Motor neuron (in vitro differentiated cells): ENCODE data around the gene TRAPPC14. TPM values are rescaled to one million over a fixed set of nuclear protein-coding genes. Genes with fewer than 3 reads are reported as not detected.
"Not testable (repeated sequence)": the region's sequence is repeated elsewhere in the genome, so short reads cannot be mapped to it uniquely, and the experiment has no call there.

ENCODE experiments used
- ATAC-seq, 8 experiments: fragments of 200-7000 bp; cut with Tn5 transposase; replicated peaks in 6 of 8; 2 replicates each; pipeline ENCODE4 v1.8.0; 2021; ENCODE audit warnings: mild to moderate bottlenecking in 8 of 8, moderate library complexity in 8 of 8
- H3K27ac ChIP-seq, 2 donors: fragments of 250-450 bp; sonication (Bioruptor Pico); 2 replicates each; pipeline ENCODE4 v1.9.0; 2021; ENCODE audit warnings: antibody characterized with exemption in 2 of 2, mild to moderate bottlenecking in 2 of 2, moderate library complexity in 1 of 2
- H3K4me1 ChIP-seq, 2 donors: fragments of 250-450 bp; sonication (Bioruptor Pico); replicated peaks in 1 of 2; 2 replicates each; pipeline ENCODE4 v1.6.1; 2021; ENCODE audit warnings: antibody characterized with exemption in 2 of 2, mild to moderate bottlenecking in 2 of 2, moderate library complexity in 1 of 2
- H3K4me3 ChIP-seq, 5 donors: fragments of 250-450 bp; sonication (Bioruptor Pico); 2 replicates each; pipeline ENCODE4 v1.9.0; 2021; ENCODE audit warnings: antibody characterized with exemption in 5 of 5, mild to moderate bottlenecking in 5 of 5, moderate library complexity in 4 of 5
- WGBS, 10 experiments: fragments of 450-650 bp; shearing (Covaris generic); methylation state at CpG; one replicate each; pipeline ENCODE4 v1.0.0; 2022; 5-methylcytosine and 5-hydroxymethylcytosine counted together
- in situ Hi-C, 9 experiments: fragments of 400-800 bp; cut with MboI; loops; one replicate each; pipeline ENCODE4 v1.15.0; 2021; ENCODE audit warnings: low sequenced_read_pairs in 9 of 9, low pct_unique_long_range_greater_than_20kb in 2 of 9; ENCODE audit not compliant: unreplicated experiment in 9 of 9
- total RNA-seq, 8 experiments: library from RNA; unstranded; fragments of 300-600 nt; gene quantifications; 2 replicates each; pipeline versions ENCODE4 v1.2.3 to v1.2.4, GENCODE V29; 2022

TRAPPC14 gene
- total RNA-seq, 8 experiments from 2014 or later: 9.5 to 24.7 (median 17.9) TPM

DNA sequence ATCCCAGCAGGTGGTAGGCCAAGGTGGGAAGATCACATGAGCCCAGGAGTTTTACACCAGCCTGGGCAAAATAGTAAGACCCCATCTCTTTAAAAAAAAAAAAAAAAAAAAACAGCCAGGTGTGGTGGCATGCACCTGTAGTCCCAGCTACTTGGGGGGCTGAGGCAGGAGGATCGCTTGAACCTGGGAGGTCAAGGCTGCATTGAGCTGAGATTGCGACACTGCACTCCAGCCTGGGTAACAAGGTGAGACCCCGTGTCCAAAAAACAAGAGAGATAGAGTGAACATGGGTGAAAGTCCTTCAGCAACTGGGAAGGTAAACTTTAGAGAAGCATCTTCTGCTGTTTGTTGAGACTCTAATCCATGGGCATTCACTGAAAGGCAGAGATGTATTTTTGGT, 16.1 kb downstream of the TRAPPC14 start:
- H3K4me1 ChIP-seq: no peaks in the 10 kb centered on the region
- no peak for ATAC-seq
- in situ Hi-C loops: loop anchor here in 1 of 9 experiments (10.0 kb wide), 1 partner anchor 72 kb away; the partner anchor contains the start of gene PVRIG
- 78 to 100% (median 90%) methylated on average over 1 of the region's 3 CpGs; no CpG with 5 or more reads in 6 of the 10 experiments for WGBS, 10 experiments
- H3K4me3 ChIP-seq: no peak overlapping the region
- H3K27ac ChIP-seq: no peak overlapping the region

DNA sequence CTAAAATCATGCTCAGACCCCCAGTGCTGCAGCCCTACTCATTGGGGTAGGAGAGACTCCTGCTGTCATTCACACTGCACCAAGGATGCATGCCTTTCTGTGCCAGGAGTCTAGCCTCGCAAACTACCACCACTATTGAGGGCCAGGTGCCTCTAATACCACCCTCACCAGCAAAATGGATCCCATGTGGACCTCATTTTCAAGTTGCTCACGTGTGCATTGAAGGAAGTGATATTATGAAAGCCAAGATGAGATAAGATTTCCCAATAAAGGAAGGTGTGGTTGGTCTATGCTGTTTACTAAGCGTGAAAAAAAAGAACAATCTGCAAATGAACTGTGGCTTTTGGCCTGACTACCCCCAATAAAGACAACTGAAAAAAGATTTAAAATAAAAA, 17.0 kb downstream of the TRAPPC14 start:
- no peak overlapping the region for H3K4me3 ChIP-seq

DNA sequence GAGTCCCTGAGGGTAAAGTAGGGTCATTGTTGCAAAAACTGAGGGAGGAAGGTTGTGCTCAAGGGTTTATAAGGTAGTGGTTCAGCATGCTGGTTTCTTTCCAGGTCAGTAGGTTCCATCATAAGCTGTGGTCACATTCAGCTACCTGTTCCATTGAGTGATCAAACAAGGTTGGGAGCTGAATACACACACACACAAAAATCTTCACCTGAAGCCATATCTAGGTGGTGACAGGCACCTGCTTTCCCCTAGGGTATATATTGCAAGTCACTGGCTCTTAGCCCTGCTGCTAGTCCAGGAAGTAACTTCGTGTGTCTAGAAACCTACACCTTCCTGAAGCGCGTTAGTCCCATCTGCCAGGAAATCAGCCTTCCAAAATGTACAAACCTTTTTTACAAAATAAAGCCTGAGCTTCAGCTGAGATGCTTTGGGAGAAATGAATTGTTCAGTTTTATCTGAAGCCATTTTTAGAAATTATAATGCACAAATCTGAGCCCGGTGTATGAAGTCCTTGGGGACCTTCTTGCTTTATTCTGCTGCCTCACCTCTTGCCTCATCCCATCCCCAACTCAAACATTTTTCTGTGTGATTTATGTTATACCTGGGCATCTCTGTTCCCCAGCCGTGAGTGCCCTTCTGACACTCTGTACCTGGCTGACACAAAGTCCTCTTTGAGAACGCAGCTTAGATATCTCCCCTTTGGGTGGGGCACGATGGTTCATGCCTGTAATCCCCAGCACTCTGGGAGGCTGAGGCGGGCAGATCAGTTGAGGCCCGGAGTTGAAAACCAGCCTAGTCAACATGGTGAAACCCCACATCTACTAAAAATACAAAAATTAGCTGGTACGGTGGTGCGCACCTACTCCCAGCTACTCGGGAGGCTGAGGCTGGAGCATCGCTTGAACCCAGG, 20.4 kb downstream of the TRAPPC14 start:
- Histone ChIP-seq H3K27ac (no peak overlapping the region), H3K4me3 (no peak overlapping the region), H3K4me1 (no peaks in the 10 kb centered on the region)
- in situ Hi-C loops: no loop called here
- no peak for ATAC-seq
- WGBS, 10 experiments: 68 to 90% (median 83%) methylated on average over 2 to 9 of the region's 13 CpGs

More for the DNA sequence above, 17.0 kb downstream of the TRAPPC14 start:
- Histone ChIP-seq H3K27ac (no peak overlapping the region), H3K4me1 (no peaks in the 10 kb centered on the region)
- 0 to 100% (median 76%) methylated on average over 1 to 3 of the region's 3 CpGs; no CpG with 5 or more reads in 2 of the 10 experiments for WGBS, 10 experiments
- in situ Hi-C loops: loop anchor here in 1 of 9 experiments (10.0 kb wide), 1 partner anchor 73 kb away; the partner anchor contains the start of gene PVRIG
- no peak for ATAC-seq

DNA sequence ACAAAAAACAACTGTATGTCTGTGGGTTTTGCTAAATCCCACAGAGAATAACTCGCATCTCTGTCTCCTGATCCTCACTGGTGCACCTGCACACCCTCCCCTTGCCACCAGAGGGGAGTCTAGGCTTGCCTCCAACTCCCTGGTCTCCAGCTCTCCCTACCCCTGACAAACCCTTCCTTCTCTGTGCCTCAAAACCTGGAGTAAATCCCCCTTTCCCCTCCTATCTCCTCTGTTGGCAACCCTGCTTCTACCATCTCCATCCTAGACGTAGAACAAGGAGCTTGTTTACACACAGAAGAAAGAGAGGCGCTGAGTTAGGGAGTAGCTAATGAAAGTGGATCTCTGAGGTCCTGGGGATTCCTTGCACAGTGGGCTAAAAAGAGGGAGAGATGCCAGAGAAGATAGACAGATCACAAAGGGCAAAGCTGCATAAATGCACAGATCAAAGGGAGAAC, 25.8 kb downstream of the TRAPPC14 start:
- no peak overlapping the region for H3K27ac ChIP-seq
- peaks cover 9 to 12% of the 10 kb centered on the region in 2 donors for H3K4me1 ChIP-seq
- in situ Hi-C loops: no loop called here
- H3K4me3 ChIP-seq: no peak overlapping the region
- WGBS, 10 experiments: 4 to 39% (median 22%) methylated on average over 2 to 3 of the region's 3 CpGs; no CpG with 5 or more reads in 4 of the 10 experiments
- ATAC-seq: peak; percentile 56 to 88 (median 72)

DNA sequence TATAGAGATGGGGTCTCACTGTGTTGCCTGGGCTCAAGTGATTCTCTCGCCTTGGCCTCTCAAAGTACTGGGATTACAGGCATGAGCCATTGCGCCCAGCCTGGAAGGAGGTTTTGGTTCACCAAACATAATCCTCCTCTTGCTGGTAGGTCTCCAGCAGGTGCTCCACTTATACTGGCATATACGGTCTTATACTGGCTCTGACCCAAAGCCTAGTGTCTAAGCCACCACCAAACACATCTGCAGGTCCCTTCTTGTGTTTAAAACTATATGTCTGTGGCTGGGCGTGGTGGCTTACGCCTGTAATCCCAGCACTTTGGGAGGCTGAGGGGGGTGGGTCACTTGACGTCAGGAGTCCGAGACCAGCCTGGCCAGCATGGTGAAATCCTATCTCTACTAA, 26.4 kb downstream of the TRAPPC14 start:
- Histone ChIP-seq H3K27ac (no peak overlapping the region), H3K4me1 (peaks cover 9 to 12% of the 10 kb centered on the region in 2 donors), H3K4me3 (no peak overlapping the region)
- no peak for ATAC-seq
- WGBS, 10 experiments: 0 to 93% (median 47%) methylated on average over 1 to 6 of the region's 7 CpGs; no CpG with 5 or more reads in 2 of the 10 experiments
- in situ Hi-C loops: no loop called here

DNA sequence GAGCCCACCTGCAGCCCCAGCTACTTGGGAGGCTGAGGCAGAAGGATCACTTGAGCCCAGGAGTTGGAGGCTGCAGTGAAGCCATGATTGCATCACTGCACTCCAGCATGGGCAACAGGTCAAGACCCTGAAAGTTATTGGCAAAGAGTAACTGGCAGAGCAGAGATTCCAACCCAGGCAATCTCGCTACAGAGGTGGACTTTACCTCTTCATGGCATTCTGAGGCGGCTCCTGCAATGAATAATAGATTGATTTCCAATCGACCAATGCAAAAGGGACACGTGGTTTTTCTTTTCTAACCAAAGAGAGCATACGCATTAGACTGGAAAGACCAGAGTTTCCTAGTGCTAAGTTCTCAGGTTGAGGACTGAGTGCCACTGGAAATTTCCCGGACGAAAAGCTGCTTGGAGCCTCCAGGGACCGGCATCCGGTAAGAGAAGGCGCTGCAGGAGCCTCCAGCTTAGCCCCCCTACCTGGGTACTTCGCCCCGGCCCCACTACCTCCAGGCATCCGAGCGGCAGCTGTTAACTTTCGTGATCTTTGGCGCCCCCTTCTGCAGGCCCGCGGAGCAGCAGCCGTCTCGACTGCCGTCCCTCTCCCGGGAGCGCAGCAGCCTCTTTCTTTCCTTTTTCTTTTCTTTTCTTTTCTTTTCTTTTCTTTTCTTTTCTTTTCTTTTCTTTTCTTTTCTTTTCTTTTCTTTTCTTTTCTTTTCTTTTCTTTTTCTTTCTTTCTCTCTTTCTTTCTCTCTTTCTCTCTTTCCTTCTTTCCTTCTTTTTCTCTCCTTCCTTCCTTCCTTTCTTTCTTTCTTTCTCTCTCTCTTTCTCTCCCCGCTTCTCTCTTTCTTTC, 27.7 kb downstream of the TRAPPC14 start:
- WGBS, 10 experiments: 7 to 19% (median 13%) methylated on average over 6 to 21 of the region's 24 CpGs; no CpG with 5 or more reads in 2 of the 10 experiments
- Histone ChIP-seq H3K4me3 (peak overlapping the region in 1 of 5 donors; percentile 7), H3K27ac (no peak overlapping the region), H3K4me1 (peaks cover 9 to 15% of the 10 kb centered on the region in 2 donors)
- ATAC-seq: peak in 2 of 8 experiments; percentile 4 to 7
- in situ Hi-C loops: no loop called here

DNA sequence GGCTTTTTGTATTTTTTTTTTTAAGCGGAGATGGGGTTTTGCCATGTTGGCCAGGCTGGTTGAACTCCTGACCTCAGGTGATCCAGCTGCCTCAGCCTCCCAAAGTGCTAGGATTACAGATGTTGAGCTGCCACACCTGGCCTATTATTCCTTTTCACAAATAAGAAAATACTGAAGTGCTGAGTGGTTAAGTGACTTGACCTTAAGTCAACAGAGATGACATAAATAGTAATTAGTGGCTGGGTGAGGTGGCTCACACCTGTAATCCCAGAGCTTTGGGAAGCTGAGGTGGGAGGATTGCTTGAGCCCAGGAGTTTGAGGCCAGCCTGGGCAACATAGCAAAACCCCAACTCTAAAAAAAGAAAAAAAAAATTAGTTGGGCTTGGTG, 28.3 kb downstream of the TRAPPC14 start:
- WGBS, 10 experiments: 100% methylated on average over 1 of the region's 1 CpG; no CpG with 5 or more reads in 6 of the 10 experiments
- ATAC-seq, in situ Hi-C loops, H3K27ac ChIP-seq, H3K4me3 ChIP-seq: not testable (repeated sequence)
- H3K4me1 ChIP-seq: peaks cover 9 to 15% of the 10 kb centered on the region in 2 donors

DNA sequence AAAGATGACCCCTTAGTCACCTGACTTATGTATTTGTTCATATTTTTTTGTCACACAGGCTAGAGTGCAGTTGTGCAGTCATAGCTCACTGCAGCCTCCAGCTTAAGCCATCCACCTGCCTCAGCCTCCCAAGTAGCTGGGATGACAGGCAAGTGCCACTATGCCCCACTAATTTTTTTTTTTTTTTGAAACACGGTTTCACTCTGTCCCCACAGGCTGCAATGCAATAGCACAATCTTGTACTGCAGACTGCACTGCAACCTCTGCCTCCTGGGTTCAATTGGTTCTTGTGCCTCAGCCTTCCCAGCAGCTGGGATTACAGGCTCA, 29.9 kb downstream of the TRAPPC14 start:
- no peak overlapping the region for H3K27ac ChIP-seq

DNA sequence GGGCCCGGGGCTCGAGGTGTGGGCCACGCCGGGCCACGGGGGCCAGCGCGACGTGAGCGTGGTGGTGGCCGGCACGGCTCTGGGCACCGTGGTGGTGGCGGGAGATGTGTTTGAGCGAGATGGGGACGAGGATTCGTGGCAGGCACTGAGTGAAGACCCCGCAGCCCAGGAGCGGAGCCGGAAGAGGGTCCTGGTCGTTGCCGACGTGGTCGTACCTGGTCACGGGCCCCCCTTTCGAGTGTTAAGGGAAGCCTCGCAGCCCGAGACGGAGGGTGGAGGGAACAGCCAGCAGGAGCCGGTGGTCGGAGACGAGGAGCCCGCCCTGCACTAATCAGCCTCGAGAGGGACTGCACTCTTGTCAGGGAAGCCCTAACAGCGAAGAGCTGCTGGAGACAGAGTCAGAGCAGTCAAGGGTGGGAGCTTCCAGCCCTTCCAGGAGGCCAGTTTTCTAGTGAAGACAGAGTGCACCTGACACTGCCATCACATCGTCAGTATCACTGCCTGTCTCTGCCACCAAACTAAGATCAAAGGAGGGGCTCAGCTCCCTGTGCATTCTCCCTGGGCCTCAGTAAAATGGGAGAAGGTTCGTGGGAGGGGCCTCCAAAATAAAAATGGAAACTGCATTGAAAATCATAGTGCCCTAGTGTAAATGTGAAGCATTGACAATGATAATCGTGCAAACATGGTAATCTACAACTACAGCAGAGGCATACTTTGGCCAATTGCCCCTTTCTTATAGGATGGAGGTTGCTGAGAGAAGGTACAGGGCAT, 30.5 kb downstream of the TRAPPC14 start:
- in situ Hi-C loops: no loop called here
- peak in 6 of 8 experiments; percentile 8 to 39 (median 30) for ATAC-seq
- 0 to 60% (median 19%) methylated on average over 1 to 5 of the region's 37 CpGs; no CpG with 5 or more reads in 2 of the 10 experiments for WGBS, 10 experiments
- Histone ChIP-seq H3K27ac (peak overlapping the region; percentile 82 to 93), H3K4me1 (peaks cover 9 to 15% of the 10 kb centered on the region in 2 donors), H3K4me3 (peak overlapping the region; percentile 41 to 66 (median 53))

More for the DNA sequence above, 29.9 kb downstream of the TRAPPC14 start:
- Histone ChIP-seq H3K4me1 (peaks cover 9 to 15% of the 10 kb centered on the region in 2 donors), H3K4me3 (peak overlapping the region; percentile 41 to 66 (median 53))
- in situ Hi-C loops: no loop called here
- no peak for ATAC-seq
- WGBS, 10 experiments: 40 to 100% (median 80%) methylated on average over 1 of the region's 1 CpG; no CpG with 5 or more reads in 5 of the 10 experiments

DNA sequence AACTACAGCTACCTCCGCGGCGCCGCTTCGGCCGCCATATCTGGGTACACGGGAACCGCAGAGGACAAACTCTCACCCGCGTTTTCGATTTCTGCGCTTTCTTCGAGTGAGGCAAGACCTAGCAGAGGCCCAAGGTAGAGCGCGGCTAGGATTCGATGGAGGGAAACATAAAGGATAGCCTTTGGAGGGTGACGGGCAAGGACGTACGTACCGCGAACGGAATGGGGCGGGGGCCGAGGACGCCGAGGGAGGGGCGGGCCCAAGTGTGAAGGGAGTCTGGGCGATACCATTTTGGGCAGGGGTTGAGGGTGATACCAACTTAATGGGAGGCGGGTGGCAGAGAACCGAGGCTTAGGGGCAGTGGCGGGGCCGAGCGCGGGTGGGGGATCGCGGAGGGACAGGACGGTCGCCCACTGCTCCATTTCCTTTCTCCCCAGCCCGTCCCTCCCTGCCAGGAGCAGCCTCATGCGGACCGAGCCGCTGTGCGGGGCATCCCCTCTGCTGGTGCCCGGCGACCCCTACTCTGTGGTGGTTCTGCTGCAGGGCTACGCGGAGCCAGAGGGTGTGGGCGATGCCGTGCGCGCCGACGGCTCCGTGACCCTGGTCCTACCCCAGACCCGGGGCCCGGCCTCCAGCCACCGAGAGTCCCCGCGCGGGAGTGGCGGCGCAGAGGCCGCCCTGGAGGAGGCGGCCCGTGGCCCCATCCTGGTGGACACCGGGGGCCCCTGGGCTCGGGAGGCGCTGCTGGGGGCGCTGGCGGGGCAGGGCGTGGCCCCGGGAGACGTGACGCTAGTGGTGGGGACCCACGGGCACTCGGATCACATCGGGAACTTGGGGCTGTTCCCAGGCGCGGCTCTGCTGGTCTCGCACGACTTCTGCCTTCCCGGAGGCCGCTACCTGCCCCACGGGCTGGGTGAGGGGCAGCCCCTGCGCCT, 31.3 kb downstream of the TRAPPC14 start, which contains the start of gene MBLAC1:
MBLAC1 (plus strand) TSS at position 37 of the 935 bp plus-strand sequence; CDS start at position 466, 429 bp downstream.
- WGBS, 10 experiments: 0 to 10% methylated on average over 1 to 2 of the region's 85 CpGs; no CpG with 5 or more reads in 8 of the 10 experiments
- peaks cover 7 to 12% of the 10 kb centered on the region in 2 donors for H3K4me1 ChIP-seq
- in situ Hi-C loops: no loop called here
- peak; percentile 78 to 85 (median 81) for ATAC-seq
- peak within 1 kb of the TSS; percentile 82 to 93 for H3K27ac ChIP-seq
- H3K4me3 ChIP-seq: peak within 1 kb of the TSS; percentile 41 to 66 (median 53)

DNA sequence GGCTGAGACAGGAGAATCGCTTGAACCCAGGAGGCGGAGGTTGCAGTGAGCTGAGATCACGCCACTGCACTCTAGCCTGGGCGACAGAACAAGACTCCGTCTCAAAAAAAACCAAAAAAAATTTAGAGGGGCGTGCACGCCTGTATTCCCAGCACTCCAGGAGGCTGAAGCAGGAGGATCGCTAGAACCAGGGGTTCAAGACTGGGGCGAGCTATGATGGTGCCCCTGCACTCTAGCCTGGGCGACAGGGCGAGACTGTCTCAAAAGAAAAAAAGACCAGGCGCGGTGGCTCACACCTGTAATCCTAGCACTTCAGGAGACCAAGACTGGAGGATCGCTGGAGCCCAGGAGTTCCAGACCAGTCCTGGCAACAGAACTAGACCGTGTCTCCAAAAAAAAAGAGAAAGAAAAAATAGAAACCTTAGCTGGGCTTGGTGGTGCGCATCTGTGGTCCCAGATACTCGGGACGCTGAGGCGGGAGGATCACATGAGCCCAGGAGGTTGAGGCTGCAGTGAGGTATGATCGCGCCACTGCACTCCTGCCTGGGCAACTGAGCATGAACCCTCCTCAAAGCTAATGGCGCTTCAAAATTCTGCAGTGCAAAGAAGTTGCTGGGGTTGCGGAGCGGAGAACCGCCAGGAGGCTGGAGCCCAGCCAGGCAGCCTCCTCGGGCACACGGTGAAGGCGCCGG, 32.1 kb downstream of the TRAPPC14 start:
- in situ Hi-C loops: no loop called here
- 0 to 50% (median 10%) methylated on average over 2 to 10 of the region's 29 CpGs; no CpG with 5 or more reads in 1 of the 10 experiments for WGBS, 10 experiments
- peak in 4 of 8 experiments; percentile 14 to 30 (median 18) for ATAC-seq
- H3K27ac ChIP-seq: peak overlapping the region; percentile 82 to 93
- H3K4me3 ChIP-seq: peak overlapping the region; percentile 41 to 66 (median 53)
- peaks cover 7 to 12% of the 10 kb centered on the region in 2 donors for H3K4me1 ChIP-seq
